MM.1S (cell line): ENCODE results near the gene EFTUD2.

Source experiments
- DNase-seq: peaks from one replicate; pipeline ENCODE4 v3.0.0-alpha.2; 2015
- H2AFZ ChIP-seq: fragments of 300-600 bp; sonication (generic); 2 replicates; pipeline ENCODE4 v1.6.0; 2016; ENCODE audit warnings: antibody characterized with exemption, low read length
- H3F3A ChIP-seq: fragments of 300-600 bp; sonication (generic); 2 replicates; pipeline ENCODE4 v1.6.1; 2016; ENCODE audit warnings: mild to moderate bottlenecking, antibody characterized with exemption, low read length, moderate library complexity, mixed read lengths; ENCODE audit not compliant: insufficient read depth
- H3K27ac ChIP-seq: fragments of 300-600 bp; sonication (generic); 2 replicates; pipeline ENCODE4 v1.5.1; 2016; ENCODE audit warnings: mild to moderate bottlenecking, low read length
- H3K27me3 ChIP-seq: fragments of 300-600 bp; sonication (generic); replicated peaks from 2 replicates; pipeline ENCODE4 v1.6.0; 2016; ENCODE audit warnings: low read length; ENCODE audit not compliant: insufficient read depth
- H3K36me3 ChIP-seq: fragments of 300-600 bp; sonication (generic); replicated peaks from 2 replicates; pipeline ENCODE4 v1.6.1; 2016; ENCODE audit warnings: mild to moderate bottlenecking, low read length, mixed read lengths; ENCODE audit not compliant: insufficient read depth
- H3K4me1 ChIP-seq: fragments of 300-600 bp; sonication (generic); 2 replicates; pipeline ENCODE4 v1.6.1; 2016; ENCODE audit warnings: low read length, mixed read lengths
- H3K4me2 ChIP-seq: fragments of 300-600 bp; sonication (generic); 2 replicates; pipeline ENCODE4 v1.6.0; 2016; ENCODE audit warnings: low read depth, low read length
- H3K4me3 ChIP-seq: fragments of 300-600 bp; sonication (generic); 2 replicates; pipeline ENCODE4 v1.5.1; 2016; ENCODE audit warnings: low read length, mixed read lengths
- H3K79me2 ChIP-seq: fragments of 300-600 bp; sonication (generic); 2 replicates; pipeline ENCODE4 v1.6.1; 2016; ENCODE audit warnings: mixed run types, low read length, mixed read lengths
- H3K9ac ChIP-seq: fragments of 300-600 bp; sonication (generic); 2 replicates; pipeline ENCODE4 v1.6.1; 2016; ENCODE audit warnings: low read length, mixed read lengths
- H3K9me2 ChIP-seq: fragments of 300-600 bp; sonication (generic); replicated peaks from 2 replicates; pipeline ENCODE4 v1.6.1; 2016; ENCODE audit warnings: mild to moderate bottlenecking, low read length, mixed read lengths; ENCODE audit not compliant: insufficient read depth
- H3K9me3 ChIP-seq: fragments of 300-600 bp; sonication (generic); replicated peaks from 2 replicates; pipeline ENCODE4 v1.6.1; 2016; ENCODE audit warnings: mild to moderate bottlenecking, low read length, mixed read lengths; ENCODE audit not compliant: insufficient read depth
- H4K20me1 ChIP-seq: fragments of 300-600 bp; sonication (generic); 2 replicates; pipeline ENCODE4 v1.6.1; 2016; ENCODE audit warnings: mild to moderate bottlenecking, low read length, moderate library complexity, mixed read lengths; ENCODE audit not compliant: insufficient read depth
- CTCF ChIP-seq: fragments of 300-600 bp; sonication (generic); IDR thresholded peaks from 2 replicates; pipeline ENCODE4 v1.5.1; 2016; ENCODE audit warnings: antibody characterized with exemption, low read length, mixed read lengths
- EZH2 ChIP-seq: fragments of 300-600 bp; sonication (generic); optimal IDR thresholded peaks from 2 replicates; pipeline ENCODE3; 2017; ENCODE audit warnings: low read depth, mild to moderate bottlenecking, antibody characterized with exemption, low read length, mixed read lengths
- EZH2phosphoT487 ChIP-seq: fragments of 300-600 bp; sonication (generic); IDR thresholded peaks from 2 replicates; pipeline ENCODE4 v1.6.1; 2018; ENCODE audit warnings: antibody characterized with exemption, low read length

EFTUD2 gene

GRCh38 chr17:44942456-44942855 is 43.2 kb upstream of the EFTUD2 start:
- Histone ChIP-seq H4K20me1 (no peaks in the 10 kb centered on the region), H3K9ac (no peak overlapping the region), H3K79me2 (peaks cover 96% of the 10 kb centered on the region), H3K36me3 (peaks cover 2% of the 10 kb centered on the region; the same call in 1 of the 2 replicates), H3K9me3 (no peaks in the 10 kb centered on the region), H3K4me3 (no peak overlapping the region), H3K4me1 (no peaks in the 10 kb centered on the region), H2AFZ (no peak overlapping the region), H3K27me3 (no peaks in the 10 kb centered on the region), H3K4me2 (no peak overlapping the region), H3K27ac (no peak overlapping the region), H3K9me2 (no peaks in the 10 kb centered on the region), H3F3A (no peaks in the 10 kb centered on the region)
- TF ChIP-seq EZH2 (no peak), CTCF (no peak)
- DNase-seq: no peak

- Histone ChIP-seq H3F3A (no peaks in the 10 kb centered on the region), H3K27ac (no peak overlapping the region), H3K79me2 (peaks cover 96% of the 10 kb centered on the region), H3K36me3 (peaks cover 5% of the 10 kb centered on the region; the same call in 1 of the 2 replicates), H3K27me3 (no peaks in the 10 kb centered on the region), H4K20me1 (no peaks in the 10 kb centered on the region), H3K4me1 (no peaks in the 10 kb centered on the region), H3K4me2 (no peak overlapping the region), H2AFZ (no peak overlapping the region), H3K4me3 (no peak overlapping the region), H3K9me3 (no peaks in the 10 kb centered on the region), H3K9ac (no peak overlapping the region), H3K9me2 (no peaks in the 10 kb centered on the region)
- TF ChIP-seq EZH2: no peak
- TF ChIP-seq CTCF: no peak
- no peak for TF ChIP-seq EZH2phosphoT487
- no peak for DNase-seq
Measured at GRCh38 chr17:44941712-44942331, 42.6 kb upstream of the EFTUD2 start.

GRCh38 chr17:44940768-44941167 is 41.5 kb upstream of the EFTUD2 start:
- H2AFZ ChIP-seq: no peak overlapping the region
- no peak overlapping the region for H3K4me2 ChIP-seq
- no peaks in the 10 kb centered on the region for H3K9me3 ChIP-seq
- no peak for DNase-seq
- no peaks in the 10 kb centered on the region for H3K4me1 ChIP-seq
- H3K79me2 ChIP-seq: peaks cover 92% of the 10 kb centered on the region
- H3K4me3 ChIP-seq: no peak overlapping the region
- no peaks in the 10 kb centered on the region for H3F3A ChIP-seq
- no peaks in the 10 kb centered on the region for H4K20me1 ChIP-seq
- peaks cover 5% of the 10 kb centered on the region; the same call in 1 of the 2 replicates for H3K36me3 ChIP-seq
- TF ChIP-seq CTCF (no peak), EZH2phosphoT487 (no peak), EZH2 (no peak)
- H3K27ac ChIP-seq: no peak overlapping the region
- no peaks in the 10 kb centered on the region for H3K27me3 ChIP-seq
- no peak overlapping the region for H3K9ac ChIP-seq
- H3K9me2 ChIP-seq: no peaks in the 10 kb centered on the region
